GM19452 (cell line): ENCODE results near the gene HCAR1.
A peak's percentile ranks its signal among the peaks of the same experiment; 100 is the strongest.
"Not testable (repeated sequence)": the region's sequence is repeated elsewhere in the genome, so short reads cannot be mapped to it uniquely, and the experiment has no call there.

ENCODE experiments used
- ATAC-seq: cut with Tn5 transposase; IDR thresholded peaks from one replicate; pipeline ENCODE4 v1.9.1; 2021; ENCODE audit not compliant: unreplicated experiment

The HCAR1 gene, protein sequence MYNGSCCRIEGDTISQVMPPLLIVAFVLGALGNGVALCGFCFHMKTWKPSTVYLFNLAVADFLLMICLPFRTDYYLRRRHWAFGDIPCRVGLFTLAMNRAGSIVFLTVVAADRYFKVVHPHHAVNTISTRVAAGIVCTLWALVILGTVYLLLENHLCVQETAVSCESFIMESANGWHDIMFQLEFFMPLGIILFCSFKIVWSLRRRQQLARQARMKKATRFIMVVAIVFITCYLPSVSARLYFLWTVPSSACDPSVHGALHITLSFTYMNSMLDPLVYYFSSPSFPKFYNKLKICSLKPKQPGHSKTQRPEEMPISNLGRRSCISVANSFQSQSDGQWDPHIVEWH

DNA sequence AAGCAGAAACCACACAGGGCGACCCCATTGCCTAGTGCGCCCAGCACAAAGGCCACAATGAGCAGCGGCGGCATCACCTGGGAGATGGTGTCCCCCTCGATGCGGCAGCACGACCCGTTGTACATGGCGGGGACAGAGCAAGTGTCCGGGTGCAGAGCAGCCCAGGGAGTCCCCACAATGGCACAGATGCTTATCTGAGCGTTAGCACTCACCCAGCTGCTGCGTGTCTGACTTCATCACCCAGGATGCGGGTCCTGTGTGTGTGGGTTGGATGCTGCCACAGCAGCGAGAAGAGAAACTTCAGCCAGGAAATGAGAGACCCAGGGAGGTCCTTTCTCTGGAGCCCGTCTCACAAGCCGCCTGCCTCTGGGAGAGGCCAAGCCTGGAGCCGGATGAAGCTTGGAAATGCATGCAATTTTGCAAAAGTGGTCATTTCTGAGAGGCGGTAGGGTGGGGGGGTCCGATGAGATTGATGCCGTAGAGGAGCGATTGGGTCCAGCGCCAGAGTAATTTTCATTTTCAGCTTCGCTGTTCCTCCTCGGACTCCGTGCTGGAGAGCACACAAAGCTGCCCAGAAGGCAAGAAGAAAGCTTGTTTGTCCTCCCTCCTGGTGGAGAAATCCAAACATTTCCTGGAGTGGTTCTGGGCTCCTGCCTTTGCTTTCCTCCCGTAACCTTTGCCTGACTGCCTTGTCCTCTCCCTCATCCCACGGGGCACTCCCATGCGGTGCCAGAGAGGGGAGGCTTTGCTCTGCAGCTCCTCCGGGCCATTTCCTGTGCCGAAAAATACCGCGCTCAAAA is at the start of gene HCAR1:
Gene HCAR1, minus strand, starts transcription at position 630 of the 800 bp plus-strand sequence. Its CDS starts 505 bp downstream, at position 125.
- ATAC-seq = no peak

DNA sequence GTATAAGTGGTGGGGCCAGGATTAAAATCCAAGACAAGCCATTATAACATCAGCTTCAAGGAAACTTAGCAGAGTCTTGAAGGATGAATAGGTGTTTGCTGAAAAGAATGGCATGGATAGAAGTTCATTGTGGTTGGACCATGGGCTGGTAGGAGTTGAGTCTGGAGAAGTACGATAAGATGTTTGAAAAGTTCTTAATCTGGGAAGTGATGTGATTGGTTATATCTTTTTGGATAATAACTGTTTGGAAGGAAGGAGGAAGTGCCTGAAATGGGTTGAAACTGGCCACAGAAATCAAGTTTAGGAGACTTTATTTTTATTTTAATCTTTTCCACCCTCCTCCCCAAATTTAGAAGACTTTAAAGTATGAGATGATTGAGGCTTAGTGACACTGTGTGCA is 26.9 kb upstream of the HCAR1 start:
- ATAC-seq = no peak

DNA sequence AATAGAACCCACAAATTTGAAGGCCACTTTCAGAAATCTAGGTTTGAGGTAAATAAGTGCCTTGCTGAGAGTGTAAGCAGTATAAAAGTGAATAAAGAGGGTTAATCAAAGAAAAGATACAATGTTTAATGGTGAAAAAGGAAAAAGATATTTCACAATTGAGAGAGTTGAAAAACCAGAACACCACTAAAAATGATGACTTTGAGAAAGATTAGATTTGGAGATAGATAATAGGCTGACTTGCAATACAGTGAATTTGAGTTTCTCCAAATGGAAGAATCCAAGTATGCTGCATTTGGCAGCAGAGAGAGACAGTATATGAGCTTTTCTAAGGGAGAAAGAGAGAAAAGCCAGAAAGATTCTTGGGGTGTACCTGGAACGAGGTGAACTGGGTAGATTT is 24.1 kb upstream of the HCAR1 start:
- ATAC-seq = no peak

DNA sequence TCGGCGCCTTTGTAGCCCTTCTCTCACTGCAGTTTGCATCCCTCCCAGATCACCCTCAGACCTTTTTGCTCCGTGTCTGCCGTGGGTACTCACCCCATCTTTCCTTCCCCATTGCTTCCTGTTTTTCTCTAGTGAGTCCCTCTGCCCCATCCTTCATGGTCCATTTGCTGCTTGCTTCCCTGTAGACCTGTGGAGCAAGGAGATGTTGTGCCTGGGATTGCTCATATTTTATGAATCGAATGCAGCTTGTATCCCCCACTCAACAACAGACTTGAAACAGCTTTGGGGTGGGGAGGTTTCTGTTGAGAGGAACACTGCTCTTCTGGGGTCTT is 22.6 kb upstream of the HCAR1 start:
- no peak for ATAC-seq

DNA sequence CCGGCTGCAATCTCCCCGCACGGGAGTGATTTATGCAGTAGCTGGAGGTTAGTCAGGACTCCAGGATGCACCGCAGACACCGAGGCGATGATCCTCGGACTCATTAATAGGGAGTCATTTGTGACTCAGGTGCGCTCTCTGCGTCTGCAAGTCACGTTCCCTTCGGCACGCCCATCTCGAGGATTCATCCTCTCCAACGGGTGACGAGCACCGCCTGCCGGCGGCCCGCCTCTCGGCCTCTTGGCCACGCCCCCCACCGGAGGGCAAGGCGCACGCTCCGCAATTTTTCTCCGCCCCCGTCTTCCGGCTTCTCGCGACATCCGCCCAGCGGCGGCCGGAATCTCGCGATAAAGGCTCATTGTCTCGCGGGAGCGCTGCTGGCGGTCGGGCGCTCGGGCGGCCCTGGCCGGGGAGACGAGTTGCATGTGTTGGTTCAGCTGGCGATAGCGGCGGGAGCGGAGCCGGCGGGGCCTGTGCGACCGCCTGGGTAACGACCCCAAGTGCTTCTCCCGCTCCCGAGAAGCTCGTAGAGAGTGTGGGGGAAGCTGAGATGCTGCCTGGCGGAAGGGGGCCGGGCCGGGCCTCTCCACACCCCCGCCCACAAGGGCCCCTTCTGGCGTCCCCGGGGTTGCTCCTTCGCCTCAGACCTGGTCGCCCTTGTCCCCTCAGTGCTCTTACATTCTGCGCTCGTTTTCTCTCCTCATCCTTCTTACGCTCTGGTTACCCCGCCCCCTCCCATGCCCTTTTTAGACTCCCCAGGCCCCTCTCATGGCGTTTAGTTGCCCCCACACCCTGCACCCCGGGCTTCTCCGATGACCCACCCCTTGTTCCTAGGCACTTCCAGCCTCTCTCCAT is 22.0 kb upstream of the HCAR1 start, which contains the start of gene DENR:
Gene DENR, plus strand, starts transcription at position 361 of the 855 bp plus-strand sequence. CDS start 878 bp downstream, outside the sequence.
- ATAC-seq = peak; percentile 93

DNA sequence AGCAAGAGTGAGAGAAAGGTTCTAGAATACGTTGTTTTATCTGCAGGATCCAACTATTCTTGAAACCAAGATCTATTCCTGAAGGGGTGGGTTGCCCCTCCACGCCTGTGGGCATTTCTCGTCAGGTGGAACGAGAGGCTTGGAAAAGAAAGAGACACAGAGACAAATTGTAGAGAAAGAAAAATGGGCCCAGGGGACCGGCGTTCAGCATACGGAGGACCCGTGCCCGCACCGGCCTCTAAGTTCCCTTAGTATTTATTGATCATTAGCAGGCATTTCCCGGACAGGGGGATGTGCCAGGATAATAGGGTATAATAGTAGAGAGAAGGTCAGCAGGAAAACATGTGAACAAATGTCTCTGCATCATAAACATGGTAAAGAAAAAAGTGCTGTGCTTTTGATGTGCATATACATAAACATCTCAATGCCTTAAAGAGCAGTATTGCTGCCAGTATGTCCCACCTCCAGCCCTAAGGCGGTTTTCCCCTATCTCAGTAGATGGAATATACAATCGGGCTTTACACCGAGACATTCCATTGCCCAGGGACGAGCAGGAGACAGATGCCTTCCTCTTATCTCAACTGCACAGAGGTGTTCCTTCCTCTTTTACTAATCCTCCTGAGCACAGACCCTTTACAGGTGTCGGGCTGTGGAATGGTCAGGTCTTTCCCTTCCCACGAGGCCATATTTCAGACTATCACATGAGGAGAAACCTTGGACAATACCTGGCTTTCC is 20.3 kb upstream of the HCAR1 start:
- ATAC-seq = not testable (repeated sequence)

DNA sequence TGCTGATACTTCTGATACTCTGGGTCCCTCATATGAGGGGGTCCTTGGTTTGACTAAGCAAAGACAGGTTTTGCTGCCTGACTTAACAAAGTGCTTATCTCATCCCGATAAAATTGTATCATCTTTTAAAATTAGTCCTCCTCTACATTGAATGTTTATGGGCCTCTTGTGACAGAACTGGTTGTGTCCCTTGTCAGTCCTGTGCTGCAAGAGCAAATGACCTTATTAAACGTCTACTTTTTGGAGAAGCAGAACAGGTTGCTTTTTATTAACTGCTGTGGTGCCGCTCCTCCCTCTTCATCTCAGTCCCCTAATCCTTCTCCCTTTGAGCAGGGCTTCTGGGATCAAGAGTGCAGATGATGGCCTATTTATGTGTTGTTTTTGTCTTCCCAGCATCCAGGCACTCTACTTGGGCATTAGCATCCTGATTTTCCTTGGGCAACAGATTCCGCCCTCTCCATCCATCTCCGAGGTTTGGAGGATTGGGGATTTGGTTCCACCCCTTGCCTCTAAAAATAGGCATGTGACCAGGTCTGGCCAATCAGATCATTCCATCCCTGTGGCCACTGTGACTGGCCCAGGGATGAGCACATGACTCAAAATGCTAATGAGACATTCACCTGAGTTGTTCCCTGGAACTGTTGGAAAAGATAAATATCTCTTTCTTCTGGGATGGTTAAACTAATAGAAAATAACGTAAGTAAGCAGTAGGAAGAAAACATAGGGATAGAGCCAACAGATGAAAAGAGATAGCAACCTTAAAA is 19.1 kb upstream of the HCAR1 start:
- no peak for ATAC-seq

DNA sequence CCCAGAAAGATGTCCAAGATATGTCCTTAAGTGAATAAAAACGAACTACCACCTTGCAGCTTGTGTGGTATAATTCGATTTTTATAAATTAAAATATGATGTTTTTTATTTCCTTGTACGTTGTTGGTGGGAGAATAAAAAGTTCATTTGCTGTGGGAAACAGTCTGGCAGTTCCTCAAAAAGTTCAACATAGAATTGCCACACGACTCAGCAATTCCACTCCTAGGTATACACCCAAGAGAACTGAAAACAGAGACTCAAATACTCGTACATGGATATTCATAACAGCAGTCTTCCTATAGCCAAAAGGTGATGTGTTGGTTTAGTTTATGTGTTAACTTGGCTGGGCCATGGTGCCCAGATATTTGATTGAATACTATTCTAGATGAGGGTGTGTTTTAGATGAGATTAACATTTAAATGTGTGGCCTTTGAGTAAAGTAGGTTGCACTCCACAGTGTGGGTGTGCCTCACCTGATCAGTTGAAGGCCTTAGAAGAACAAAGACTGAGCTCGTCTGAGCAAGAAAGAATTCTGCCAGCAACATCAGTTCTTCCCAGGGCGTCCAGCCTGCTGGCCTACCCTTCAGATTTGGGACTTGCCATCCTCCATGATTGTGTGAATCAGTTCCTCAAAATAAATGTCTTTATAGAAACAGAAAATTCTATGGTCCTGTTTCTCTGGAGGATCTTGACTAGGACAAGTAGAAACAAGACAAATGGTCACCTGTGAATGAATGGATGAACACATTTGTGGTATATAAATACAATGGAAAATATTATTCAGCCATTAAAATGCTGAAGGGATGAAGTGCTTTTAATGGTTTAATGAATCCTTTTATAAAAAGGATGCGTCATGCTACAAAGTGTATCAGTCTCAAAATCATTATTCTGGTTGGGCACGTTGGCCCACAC is 16.8 kb upstream of the HCAR1 start:
- no peak for ATAC-seq

DNA sequence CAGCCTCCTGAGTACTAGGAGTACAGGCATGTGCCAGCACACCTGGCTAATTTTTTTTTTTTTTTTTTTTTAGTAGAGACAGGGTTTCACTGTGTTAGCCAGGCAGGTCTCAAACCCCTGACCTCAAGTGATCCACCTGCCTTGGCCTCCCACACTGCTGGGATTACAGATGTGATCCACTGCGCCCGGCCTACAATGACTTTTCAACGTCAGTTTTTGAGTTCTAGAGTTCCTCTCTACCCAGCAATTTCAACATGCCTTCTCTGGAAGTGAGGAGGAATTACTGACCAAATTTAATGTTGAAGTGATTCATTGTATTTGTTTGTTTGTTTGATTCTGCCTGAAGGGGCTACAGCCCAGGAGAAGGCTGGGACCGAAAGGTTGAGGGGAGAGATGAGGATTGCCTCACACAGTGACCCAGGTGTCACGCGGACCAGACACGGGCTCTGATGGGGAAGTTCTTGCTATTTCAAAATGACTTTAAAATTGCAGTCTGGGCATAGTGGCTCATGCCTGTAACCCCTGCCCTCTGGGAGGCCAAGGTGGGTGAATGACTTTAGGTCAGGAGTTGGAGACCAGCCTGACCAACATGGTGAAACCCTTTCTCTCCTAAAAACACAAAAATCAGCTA is 13.4 kb upstream of the HCAR1 start:
- no peak for ATAC-seq

DNA sequence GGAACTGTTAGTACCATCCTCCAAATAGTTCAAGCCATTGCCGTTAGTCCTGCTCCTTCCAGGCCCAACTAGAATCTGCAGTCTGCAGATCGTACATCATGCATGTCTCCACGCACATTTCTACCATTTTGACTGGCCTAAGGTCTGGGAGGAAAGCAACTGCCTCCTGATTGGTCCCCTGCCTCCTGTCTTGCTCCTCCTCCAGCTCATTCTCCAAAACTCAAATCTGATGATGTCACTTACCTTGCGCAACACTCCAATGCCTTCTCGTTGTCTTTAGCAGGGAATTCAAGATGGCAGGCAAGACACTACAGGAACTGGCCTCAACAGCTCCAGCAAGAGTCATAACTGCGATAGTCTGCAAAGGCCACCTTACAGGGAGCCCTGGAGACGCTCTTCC is 9.7 kb upstream of the HCAR1 start:
- ATAC-seq = no peak

DNA sequence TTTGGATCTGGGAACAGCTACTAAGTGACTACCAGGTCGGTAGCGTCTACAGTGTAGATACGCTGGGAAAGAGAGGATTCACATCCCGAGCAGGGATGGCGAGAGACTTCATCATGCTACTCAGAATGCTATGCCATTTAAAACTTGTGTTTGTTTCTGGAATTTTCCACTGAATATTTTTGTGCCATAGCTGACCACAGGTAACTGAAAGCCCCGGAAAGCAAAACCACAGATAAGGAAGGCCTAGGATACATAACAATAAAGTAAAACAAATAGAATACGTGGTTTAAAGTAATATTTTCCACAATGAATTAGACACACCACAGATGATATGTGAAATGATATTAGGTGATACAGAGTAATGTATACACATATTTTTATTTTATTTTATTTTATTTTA is 7.9 kb upstream of the HCAR1 start:
- ATAC-seq = no peak

DNA sequence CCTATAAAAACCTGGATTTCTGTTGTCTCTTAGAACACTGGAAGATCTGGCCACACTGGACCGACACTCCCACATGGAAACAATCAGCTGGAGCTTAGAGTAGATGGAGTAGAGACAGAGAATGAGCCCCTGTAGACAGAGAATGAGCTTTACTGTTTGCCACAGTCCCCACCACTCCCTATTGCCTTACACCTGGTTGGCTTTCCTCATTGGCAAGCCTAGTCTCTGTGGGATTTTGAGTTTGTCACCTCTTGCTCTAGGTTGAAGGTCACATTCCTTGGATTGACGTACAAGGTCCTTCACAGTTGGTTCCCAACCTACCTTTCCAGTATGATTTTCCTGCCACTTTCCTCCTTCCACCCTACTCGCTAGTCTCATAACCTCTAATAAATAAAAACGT is 2.0 kb upstream of the HCAR1 start:
- ATAC-seq = no peak

DNA sequence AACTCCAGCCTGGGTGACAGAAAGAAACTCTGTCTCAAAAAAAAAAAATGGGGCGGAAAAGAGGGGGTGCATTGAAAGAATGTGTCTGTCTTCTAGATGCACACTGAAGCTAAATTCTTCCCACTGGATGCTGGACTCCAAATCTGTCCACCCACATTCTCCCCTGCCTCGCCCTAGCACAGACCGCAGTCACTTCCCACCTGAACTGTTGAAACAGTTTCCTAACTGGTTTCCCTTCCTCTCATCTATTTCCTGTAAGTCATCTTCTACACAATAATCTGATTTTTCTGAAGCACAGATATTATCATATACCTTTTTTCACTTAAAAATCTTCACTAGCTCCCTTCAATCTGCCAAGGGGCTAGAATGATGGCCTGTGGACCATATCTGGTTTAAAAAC is 1.5 kb upstream of the HCAR1 start:
- ATAC-seq = no peak

DNA sequence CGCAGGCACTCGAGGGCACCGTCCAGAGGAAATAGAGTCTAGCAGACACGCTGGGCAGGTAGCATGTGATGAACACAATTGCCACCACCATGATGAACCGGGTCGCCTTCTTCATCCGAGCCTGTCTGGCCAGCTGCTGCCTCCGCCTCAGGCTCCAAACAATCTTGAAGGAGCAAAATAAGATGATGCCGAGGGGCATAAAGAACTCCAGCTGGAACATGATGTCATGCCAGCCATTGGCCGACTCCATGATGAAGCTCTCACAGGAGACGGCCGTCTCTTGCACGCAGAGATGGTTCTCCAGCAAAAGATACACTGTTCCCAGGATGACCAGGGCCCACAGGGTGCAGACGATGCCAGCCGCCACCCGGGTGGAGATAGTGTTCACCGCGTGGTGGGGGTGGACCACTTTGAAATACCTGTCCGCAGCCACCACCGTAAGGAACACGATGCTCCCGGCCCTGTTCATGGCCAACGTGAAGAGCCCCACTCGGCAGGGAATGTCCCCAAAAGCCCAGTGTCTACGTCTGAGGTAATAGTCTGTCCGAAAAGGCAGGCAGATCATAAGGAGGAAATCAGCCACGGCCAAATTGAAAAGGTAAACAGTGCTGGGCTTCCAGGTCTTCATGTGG is 945 bp downstream of the HCAR1 start:
- ATAC-seq = no peak

DNA sequence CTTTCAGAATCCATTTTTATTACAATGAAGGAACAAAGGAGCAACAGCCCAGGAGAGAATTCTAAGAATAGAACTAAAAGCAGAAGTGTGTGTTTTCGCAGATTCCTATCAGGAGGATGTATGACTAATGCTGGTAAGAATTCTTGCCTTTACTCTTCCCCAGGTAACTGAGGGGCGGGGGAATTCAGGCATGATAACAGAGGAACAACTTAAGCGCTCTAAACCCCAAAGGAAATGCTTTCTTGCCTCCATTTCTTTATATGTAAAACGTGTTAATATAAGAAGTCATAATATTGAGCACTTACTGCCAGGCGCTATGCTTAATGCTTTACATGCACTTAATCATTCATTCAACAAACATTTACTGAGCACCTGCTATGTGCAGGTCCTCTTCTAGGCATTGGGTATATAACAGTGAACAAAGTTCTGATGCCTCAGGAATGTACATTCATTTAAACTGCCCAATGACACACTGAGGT is 4.5 kb downstream of the HCAR1 start:
- ATAC-seq = no peak

DNA sequence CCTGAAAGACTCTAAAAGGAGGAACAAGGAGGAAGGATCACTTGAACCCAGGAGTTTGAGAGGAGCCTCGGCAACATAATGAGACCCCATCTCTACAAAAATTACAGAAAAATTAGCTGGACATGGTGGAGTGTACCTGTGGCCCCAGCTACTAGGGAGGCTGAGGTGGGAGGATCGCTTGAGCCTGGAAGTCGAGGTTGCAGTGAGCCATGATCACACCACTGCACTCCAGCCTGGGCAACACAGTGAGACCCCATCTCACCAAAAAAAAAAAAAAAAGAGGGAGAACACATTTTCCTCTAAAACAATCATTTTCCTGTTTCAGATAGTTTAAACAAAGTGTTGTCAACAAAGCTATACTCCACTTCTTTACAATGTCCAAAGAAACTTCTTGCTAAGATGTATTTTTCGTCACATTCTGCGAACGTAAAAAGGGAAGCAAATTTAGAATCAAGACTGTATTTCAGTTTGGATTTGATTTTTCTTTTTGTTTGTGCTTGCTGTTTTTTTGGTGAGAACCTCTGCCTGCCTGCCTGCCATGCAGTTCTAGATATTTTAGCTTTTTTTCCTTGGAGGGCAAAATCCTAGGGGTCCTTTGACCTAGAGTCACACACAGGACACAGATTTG is 5.1 kb downstream of the HCAR1 start:
- ATAC-seq = no peak

DNA sequence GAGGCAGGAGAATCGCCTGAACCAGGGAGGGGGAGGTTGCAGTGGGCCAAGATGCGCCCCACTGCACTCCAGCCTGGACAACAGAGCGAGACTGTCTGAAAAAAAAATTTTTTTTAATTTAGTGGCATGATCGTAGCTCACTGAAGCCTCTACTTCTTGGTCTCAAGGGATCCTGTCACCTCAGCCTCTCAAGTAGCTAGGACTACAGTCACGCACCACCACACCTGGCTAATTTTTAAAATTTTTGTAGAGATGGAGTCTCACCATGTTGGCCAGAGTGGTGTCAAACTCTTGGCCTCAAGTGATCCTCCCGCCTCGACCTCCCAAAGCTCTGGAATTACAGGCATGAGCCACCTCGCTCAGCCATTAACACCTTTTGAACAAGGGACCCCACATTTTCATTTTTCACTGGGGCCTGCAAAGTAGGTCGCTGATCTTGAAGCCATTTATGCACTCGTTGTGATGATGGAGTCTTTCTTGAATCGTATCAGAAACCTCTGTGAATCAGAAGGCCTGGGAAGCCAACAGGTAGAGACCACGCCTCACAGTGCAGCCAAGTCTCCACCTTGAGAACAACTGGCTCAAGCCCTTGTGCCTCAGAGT is 5.9 kb downstream of the HCAR1 start:
- ATAC-seq = no peak
